Measurements from ENCODE around the gene MCAM. TPM values are rescaled to one million over a fixed set of nuclear protein-coding genes. Genes with fewer than 3 reads are reported as not detected.

MCAM gene
- total RNA-seq, 4 donors from 2014 or later = 103 to 198 (median 183) TPM

DNA sequence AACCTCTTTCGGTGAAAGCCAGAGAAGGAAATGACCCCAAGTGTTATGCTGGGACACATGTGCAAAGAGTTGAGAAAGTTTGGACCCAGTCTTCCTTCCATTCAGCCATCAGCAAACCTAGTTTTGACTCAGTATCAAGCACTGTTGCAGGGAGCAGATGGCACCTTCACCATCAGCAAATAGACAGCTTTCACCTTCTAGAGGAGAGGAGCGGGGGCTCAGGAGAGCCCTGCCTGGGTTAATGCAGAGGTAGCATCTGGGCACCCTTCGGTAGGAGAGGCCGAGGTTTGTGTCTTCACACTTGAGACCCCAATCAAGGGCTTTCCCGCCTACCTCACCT lies 45.8 kb upstream of the MCAM start:
- WGBS, 2 donors = 93% methylated on average over 5 of the region's 5 CpGs
- TF ChIP-seq, protein P1, sequence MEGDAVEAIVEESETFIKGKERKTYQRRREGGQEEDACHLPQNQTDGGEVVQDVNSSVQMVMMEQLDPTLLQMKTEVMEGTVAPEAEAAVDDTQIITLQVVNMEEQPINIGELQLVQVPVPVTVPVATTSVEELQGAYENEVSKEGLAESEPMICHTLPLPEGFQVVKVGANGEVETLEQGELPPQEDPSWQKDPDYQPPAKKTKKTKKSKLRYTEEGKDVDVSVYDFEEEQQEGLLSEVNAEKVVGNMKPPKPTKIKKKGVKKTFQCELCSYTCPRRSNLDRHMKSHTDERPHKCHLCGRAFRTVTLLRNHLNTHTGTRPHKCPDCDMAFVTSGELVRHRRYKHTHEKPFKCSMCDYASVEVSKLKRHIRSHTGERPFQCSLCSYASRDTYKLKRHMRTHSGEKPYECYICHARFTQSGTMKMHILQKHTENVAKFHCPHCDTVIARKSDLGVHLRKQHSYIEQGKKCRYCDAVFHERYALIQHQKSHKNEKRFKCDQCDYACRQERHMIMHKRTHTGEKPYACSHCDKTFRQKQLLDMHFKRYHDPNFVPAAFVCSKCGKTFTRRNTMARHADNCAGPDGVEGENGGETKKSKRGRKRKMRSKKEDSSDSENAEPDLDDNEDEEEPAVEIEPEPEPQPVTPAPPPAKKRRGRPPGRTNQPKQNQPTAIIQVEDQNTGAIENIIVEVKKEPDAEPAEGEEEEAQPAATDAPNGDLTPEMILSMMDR (IDR thresholded peaks at IDR 0.05) = no peak
- no peak for TF ChIP-seq POLR2A (IDR thresholded peaks at IDR 0.05)
- intact Hi-C loops (cut with DNase I; ENCODE audit: low total_unique reads) = no loop called here
- H3K4me3 ChIP-seq (ENCODE audit: low read depth, poor library complexity, severe bottlenecking) = no peak overlapping the region
- DNase-seq (ENCODE audit: low spot score in 2 of 2) = no peak

DNA sequence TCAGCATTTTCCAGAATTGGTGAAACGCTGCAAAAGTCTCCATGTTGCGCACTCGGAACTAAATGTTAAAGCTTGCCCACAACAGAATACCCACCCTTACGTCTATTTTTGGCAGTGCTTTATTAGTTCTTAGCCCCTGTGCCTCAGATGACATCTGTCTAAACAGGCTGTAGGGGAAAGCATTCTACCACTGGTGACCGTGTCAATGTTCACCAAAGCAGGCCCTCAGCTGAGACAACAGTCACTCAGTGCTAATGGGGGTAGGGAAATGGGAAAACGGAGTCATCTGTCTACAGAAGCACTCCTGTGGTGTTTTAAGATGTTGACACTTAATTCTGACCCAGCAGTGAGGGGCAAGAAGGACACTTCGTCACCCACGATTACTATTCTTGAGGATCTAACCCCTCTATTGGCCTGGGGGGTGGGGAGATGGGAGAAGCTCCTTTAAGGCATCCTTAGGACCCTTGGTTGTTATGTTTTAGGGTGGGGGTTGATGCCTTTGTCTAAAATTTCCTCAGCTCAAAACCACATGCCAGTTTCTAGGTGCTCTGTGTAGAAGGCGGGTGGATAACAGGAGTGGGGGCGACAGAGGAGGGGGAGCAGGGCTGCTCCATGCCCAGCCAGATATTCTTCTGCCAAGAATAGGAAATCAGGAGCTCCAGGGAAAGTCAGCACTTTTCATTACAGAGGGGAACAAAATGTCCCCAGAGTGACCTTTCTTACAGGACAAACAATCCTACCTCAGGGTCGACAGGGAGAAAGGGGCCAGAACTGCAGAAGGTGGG lies 45.2 kb upstream of the MCAM start:
- DNase-seq (ENCODE audit: low spot score in 2 of 2) = no peak
- 82 to 87% methylated on average over 11 of the region's 11 CpGs for WGBS, 2 donors
- intact Hi-C loops (cut with DNase I; ENCODE audit: low total_unique reads) = no loop called here
- no peak overlapping the region for H3K4me3 ChIP-seq (ENCODE audit: low read depth, poor library complexity, severe bottlenecking)
- TF ChIP-seq, protein P1 (IDR thresholded peaks at IDR 0.05) = no peak
- no peak for TF ChIP-seq POLR2A (IDR thresholded peaks at IDR 0.05)

DNA sequence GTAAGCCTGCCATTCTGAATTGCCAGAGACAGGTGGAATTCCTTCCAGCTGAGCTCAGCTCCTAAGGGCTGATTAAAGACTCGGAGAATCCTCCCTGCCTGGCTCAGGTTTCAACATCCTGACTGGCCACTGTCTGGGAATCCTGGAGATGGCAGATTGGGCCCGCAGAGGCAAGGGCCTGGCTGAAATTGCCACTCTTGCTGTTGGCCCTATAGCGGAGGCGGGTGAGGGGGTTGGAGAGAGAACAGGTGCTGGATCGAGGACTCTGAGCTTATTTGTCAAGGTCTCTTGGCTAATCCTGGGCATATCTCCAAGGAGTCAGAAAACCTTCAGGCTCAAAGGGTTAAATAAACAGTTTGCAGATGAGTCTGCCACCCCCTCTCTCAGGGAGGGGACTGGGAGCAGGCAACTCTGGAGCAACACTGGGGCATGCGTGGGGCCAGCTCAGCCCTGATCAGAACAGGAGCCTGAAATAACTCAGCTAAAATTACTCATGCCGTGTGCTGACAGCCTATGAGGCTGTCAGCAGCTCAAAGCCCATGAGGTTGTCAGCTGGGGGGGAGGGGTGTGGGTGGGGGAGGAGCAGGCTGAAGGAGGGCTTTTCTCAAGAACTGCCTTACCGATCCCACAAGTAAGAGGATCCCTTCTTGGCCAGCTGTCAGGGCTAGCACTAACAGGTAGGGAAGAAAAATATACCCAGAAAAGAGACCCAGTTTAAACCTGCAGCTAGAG lies 44.3 kb upstream of the MCAM start:
- TF ChIP-seq POLR2A (IDR thresholded peaks at IDR 0.05) = no peak
- TF ChIP-seq, protein P1 (IDR thresholded peaks at IDR 0.05) = no peak
- intact Hi-C loops (cut with DNase I; ENCODE audit: low total_unique reads) = no loop called here
- DNase-seq (ENCODE audit: low spot score in 2 of 2) = no peak
- 34 to 37% methylated on average over 8 of the region's 8 CpGs for WGBS, 2 donors
- no peak overlapping the region for H3K4me3 ChIP-seq (ENCODE audit: low read depth, poor library complexity, severe bottlenecking)

DNA sequence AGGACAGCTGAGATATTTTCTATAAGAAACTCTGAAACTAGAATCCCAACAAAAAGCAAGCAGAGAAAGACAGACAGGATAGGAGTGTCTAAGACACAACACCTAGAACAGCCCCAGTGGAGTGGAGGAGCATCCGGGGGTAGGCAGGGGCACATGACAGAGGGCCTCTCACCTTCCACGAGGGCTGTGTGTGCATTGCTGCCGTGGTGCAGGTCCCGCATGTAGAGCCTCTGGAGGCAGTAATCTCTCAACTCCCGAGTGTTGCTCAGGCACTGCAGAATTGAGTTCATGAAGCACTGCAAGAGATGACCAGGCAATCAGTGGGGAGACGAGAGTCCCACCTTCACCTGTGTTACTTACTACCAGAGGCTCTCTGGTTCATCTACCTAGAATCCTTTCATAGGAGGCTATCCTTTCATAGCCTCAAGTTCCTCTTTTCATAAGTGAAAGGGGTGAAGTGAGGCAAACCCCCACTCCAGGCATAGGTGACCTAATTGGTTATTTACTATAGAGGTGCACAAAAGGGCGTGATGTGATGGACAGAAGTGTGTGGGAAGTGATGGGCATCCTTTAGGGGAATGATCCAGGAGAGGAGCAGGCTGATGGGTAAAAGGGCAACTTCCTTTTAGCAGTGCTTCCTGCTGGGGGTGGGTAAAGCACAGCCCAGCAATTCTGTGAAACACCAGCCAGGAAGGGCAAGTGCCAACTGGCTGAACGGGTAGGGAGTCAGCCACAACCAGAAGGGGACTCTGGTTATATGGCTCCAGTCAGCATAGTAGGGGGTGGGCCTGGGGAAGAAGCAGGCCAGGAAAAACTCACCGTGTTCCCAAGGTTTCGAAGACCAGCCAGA lies 42.7 kb upstream of the MCAM start:
- 85 to 87% methylated on average over 10 of the region's 10 CpGs for WGBS, 2 donors
- no peak for DNase-seq (ENCODE audit: low spot score in 2 of 2)
- no peak overlapping the region for H3K4me3 ChIP-seq (ENCODE audit: low read depth, poor library complexity, severe bottlenecking)
- TF ChIP-seq, protein P1 (IDR thresholded peaks at IDR 0.05) = no peak
- TF ChIP-seq POLR2A (IDR thresholded peaks at IDR 0.05) = no peak
- intact Hi-C loops (cut with DNase I; ENCODE audit: low total_unique reads) = loop anchor here (5.0 kb wide), 1 partner anchor 113 kb away; no protein-coding TSS in a partner anchor

DNA sequence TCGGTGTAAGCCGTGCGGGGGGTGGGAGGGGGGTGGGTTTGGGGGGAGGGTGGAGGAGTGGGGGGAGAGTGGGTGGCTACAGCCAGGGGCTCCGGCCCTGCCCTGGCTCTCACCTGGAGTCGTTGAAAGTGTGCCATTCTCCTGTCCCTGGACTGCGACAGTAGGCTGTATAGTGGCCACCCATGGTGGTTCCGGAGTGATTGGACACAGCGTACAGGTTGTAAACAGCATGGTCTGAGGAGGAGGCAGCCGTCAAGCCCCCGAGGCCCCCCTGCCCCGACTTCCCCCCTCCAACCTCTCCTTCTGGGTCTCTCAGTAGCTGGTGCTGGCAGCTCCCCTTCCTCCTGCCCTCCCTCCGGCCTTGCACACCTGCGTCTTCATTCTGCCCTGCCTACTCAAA lies 40.1 kb upstream of the MCAM start:
- H3K4me3 ChIP-seq (ENCODE audit: low read depth, poor library complexity, severe bottlenecking) = no peak overlapping the region

More for the DNA sequence above, 40.1 kb upstream of the MCAM start:
- intact Hi-C loops (cut with DNase I; ENCODE audit: low total_unique reads) = loop anchor here (5.0 kb wide), 1 partner anchor 115 kb away; no protein-coding TSS in a partner anchor
- no peak for DNase-seq (ENCODE audit: low spot score in 2 of 2)
- WGBS, 2 donors = 53 to 55% methylated on average over 9 to 10 of the region's 13 CpGs
- TF ChIP-seq, protein P1 (IDR thresholded peaks at IDR 0.05) = no peak
- no peak for TF ChIP-seq POLR2A (IDR thresholded peaks at IDR 0.05)
